ENCODE measurements around the gene PIM1.

GRCh38 chr6:37121556-37121955 is 48.4 kb upstream of the PIM1 start:
- no peak for TF ChIP-seq CTCF (IDR thresholded peaks at IDR 0.05 in 4 of 5, conservative IDR thresholded peaks at IDR 0.05 in 1 of 5)
- no peak for TF ChIP-seq POLR2A (IDR thresholded peaks at IDR 0.05)

All from gastrocnemius medialis (tissue), 4 donors.